OCI-LY3 (cell line): ENCODE results near the gene CTTN.

Experiments used
- H2AFZ ChIP-seq: fragments of 200-600, 300-600 bp; shearing (Covaris generic); 2 replicates; pipeline ENCODE4 v1.6.0; 2014; ENCODE audit warnings: antibody characterized with exemption, low read depth, low read length
- H3K27ac ChIP-seq: fragments of 200-600, 300-600 bp; sonication (generic); 2 replicates; pipeline ENCODE4 v1.5.1; 2014; ENCODE audit warnings: mild to moderate bottlenecking, low read length, moderate library complexity, mixed read lengths
- H3K27me3 ChIP-seq: fragments of 200-600, 300-600 bp; sonication (generic); 2 replicates; pipeline ENCODE4 v1.6.1; 2014; ENCODE audit warnings: low read depth, low read length, mixed read lengths
- H3K36me3 ChIP-seq: fragments of 200-600, 300-600 bp; sonication (generic); replicated peaks from 2 replicates; pipeline ENCODE3; 2014; ENCODE audit warnings: low read depth, low read length, mixed read lengths
- H3K4me1 ChIP-seq: fragments of 300-600, 200-600 bp; sonication (generic); 2 replicates; pipeline ENCODE4 v1.6.1; 2014; ENCODE audit warnings: low read length, mixed read lengths
- H3K4me2 ChIP-seq: fragments of 200-600, 300-600 bp; sonication (generic); 2 replicates; pipeline ENCODE4 v1.6.1; 2014; ENCODE audit warnings: low read length, mixed read lengths
- H3K4me3 ChIP-seq: fragments of 300-600, 200-600 bp; sonication (generic); 2 replicates; pipeline ENCODE4 v1.5.1; 2014; ENCODE audit warnings: antibody characterized with exemption, mild to moderate bottlenecking, low read length, moderate library complexity
- H3K79me2 ChIP-seq: fragments of 300-600, 200-600 bp; shearing (Covaris generic); 2 replicates; pipeline ENCODE4 v1.6.1; 2014; ENCODE audit warnings: mild to moderate bottlenecking, low read length, mixed read lengths
- H3K9ac ChIP-seq: fragments of 300-600, 200-600 bp; shearing (Covaris generic); 2 replicates; pipeline ENCODE4 v1.6.0; 2014; ENCODE audit warnings: mild to moderate bottlenecking, low read length, moderate library complexity
- H3K9me3 ChIP-seq: fragments of 200-600, 300-600 bp; shearing (Covaris generic); 2 replicates; pipeline ENCODE4 v1.6.1; 2014; ENCODE audit warnings: low read length, mixed read lengths; ENCODE audit not compliant: insufficient read depth
- H4K20me1 ChIP-seq: fragments of 200-600, 300-600 bp; sonication (generic); 2 replicates; pipeline ENCODE4 v1.6.1; 2016; ENCODE audit warnings: low read length, mixed read lengths; ENCODE audit not compliant: insufficient read depth
- EZH2phosphoT487 ChIP-seq: fragments of 200-600 bp; shearing (Covaris generic); IDR thresholded peaks from 2 replicates; pipeline ENCODE4 v1.6.1; 2018; ENCODE audit warnings: antibody characterized with exemption, mixed run types, low read depth
- TF ChIP-seq, protein P1 (sequence below): fragments of 200-600, 300-600 bp; sonication (generic); IDR thresholded peaks from 2 replicates; pipeline ENCODE4 v1.5.1; 2014; ENCODE audit warnings: antibody characterized with exemption, low read length, low read depth

CTTN gene

DNA sequence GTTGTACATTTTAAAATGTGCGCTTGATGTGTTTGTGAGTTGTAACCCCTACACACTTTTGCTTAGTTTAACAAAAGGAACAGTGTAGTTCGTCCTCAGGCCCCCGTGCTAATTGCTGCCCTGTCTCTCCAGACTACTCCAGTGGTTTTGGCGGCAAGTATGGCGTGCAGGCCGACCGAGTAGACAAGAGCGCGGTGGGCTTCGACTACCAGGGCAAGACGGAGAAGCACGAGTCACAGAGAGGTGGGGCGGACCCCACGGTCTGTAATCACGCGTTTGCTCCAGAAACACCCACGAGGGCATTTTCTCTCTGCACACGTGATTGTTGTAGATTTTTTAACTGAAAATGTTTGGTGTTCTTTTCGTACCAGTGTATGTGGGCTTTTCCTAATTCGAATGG is 18.6 kb downstream of the CTTN start:
- Histone ChIP-seq H3K79me2 (no peaks in the 10 kb centered on the region), H3K36me3 (peaks cover 54% of the 10 kb centered on the region), H3K27me3 (no peaks in the 10 kb centered on the region), H3K4me1 (no peaks in the 10 kb centered on the region), H3K9ac (no peak overlapping the region), H3K4me3 (no peak overlapping the region), H3K27ac (no peak overlapping the region), H3K4me2 (no peak overlapping the region), H3K9me3 (no peaks in the 10 kb centered on the region), H4K20me1 (no peaks in the 10 kb centered on the region; the same call in 1 of the 2 replicates), H2AFZ (no peak overlapping the region)
- TF ChIP-seq, protein P1, sequence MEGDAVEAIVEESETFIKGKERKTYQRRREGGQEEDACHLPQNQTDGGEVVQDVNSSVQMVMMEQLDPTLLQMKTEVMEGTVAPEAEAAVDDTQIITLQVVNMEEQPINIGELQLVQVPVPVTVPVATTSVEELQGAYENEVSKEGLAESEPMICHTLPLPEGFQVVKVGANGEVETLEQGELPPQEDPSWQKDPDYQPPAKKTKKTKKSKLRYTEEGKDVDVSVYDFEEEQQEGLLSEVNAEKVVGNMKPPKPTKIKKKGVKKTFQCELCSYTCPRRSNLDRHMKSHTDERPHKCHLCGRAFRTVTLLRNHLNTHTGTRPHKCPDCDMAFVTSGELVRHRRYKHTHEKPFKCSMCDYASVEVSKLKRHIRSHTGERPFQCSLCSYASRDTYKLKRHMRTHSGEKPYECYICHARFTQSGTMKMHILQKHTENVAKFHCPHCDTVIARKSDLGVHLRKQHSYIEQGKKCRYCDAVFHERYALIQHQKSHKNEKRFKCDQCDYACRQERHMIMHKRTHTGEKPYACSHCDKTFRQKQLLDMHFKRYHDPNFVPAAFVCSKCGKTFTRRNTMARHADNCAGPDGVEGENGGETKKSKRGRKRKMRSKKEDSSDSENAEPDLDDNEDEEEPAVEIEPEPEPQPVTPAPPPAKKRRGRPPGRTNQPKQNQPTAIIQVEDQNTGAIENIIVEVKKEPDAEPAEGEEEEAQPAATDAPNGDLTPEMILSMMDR = no peak
- no peak for TF ChIP-seq EZH2phosphoT487

DNA sequence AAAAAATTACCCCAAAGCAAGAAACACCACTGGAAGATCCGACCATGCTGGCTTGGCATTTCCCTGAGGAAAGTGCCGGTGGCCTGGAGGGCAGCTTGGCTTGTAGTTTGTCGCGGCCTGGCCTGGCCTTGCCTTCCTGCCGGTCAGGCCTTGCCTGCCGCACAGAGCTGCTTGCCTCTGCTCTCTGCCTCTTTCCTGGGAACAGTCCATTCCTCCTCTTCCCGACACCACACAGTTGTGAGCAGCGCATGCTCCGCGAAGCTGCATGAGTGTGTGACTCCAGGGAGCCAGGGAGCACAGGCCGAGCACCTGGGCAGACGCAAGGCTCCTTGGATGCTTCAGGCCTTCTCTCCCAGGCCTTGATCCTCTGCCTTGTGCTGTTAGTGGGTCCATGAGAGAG is 19.8 kb downstream of the CTTN start:
- Histone ChIP-seq H3K9me3 (no peaks in the 10 kb centered on the region), H3K36me3 (peaks cover 56% of the 10 kb centered on the region)

DNA sequence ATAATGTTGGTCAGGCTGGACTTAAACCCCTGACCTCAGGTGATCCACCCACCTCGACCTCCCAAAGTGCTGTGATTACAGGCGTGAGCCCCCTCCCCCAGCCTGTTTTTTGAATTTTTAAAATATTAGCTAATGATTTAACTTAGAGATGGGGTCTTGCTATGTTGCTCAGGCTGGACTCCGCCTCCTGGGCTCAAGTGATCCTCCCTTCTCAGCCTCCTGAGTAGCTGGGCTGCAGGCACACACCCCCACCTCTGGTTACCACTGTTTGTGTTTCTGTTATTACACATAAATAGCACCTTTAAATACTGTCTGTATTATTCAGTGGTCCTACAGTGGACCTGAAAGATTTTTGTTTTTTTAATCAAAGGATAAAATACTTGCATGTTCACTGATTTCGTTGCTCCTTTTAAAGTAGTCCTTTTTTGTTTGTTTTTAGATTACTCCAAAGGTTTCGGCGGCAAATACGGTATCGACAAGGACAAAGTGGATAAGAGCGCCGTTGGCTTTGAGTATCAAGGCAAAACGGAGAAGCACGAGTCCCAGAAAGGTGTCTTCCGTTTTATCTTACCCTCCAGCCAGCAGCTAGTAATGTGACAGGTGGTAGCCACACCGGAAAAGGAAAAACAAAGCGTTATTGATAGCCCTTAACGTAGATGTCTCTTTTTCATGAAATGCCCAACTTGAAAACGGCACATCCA is 21.1 kb downstream of the CTTN start:
- Histone ChIP-seq H4K20me1 (no peaks in the 10 kb centered on the region), H3K9me3 (no peaks in the 10 kb centered on the region), H3K9ac (no peak overlapping the region), H3K4me2 (no peak overlapping the region), H3K4me3 (no peak overlapping the region), H3K27ac (no peak overlapping the region), H3K36me3 (peaks cover 59% of the 10 kb centered on the region), H3K27me3 (no peaks in the 10 kb centered on the region), H3K79me2 (no peaks in the 10 kb centered on the region), H3K4me1 (peaks cover 11% of the 10 kb centered on the region), H2AFZ (no peak overlapping the region)
- TF ChIP-seq, protein P1 = no peak
- TF ChIP-seq EZH2phosphoT487 = no peak

More for the DNA sequence above, 19.8 kb downstream of the CTTN start:
- Histone ChIP-seq H3K79me2 (no peaks in the 10 kb centered on the region), H2AFZ (no peak overlapping the region), H3K27ac (no peak overlapping the region), H3K9ac (no peak overlapping the region), H3K4me3 (no peak overlapping the region), H3K4me1 (no peaks in the 10 kb centered on the region), H3K27me3 (no peaks in the 10 kb centered on the region), H4K20me1 (no peaks in the 10 kb centered on the region), H3K4me2 (no peak overlapping the region)
- TF ChIP-seq, protein P1 = no peak
- no peak for TF ChIP-seq EZH2phosphoT487

DNA sequence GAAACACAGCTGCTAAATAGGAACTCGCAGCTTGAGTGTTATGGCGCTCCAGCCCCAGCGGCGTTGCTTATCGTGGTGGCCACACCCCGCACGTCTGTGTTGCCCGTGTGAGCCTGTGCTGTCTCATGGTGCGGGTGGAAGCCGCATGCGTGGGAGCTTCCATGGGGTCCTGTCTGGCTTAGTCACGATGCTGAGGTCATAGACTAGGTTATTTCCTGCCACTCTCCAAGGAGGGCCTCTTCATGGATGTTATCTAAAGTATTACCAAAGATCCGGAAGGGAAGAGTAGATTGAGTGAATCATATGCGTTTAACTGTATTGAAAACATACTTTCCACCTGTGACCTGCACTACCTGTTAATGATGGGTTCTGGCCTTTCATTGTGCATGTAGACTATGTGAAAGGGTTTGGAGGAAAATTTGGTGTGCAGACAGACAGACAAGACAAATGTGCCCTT is 21.7 kb downstream of the CTTN start:
- Histone ChIP-seq H3K9ac (no peak overlapping the region), H4K20me1 (no peaks in the 10 kb centered on the region), H3K9me3 (no peaks in the 10 kb centered on the region), H3K4me1 (peaks cover 16% of the 10 kb centered on the region), H3K36me3 (peaks cover 53% of the 10 kb centered on the region), H2AFZ (no peak overlapping the region), H3K4me3 (no peak overlapping the region), H3K79me2 (no peaks in the 10 kb centered on the region), H3K27ac (no peak overlapping the region), H3K4me2 (no peak overlapping the region), H3K27me3 (no peaks in the 10 kb centered on the region)
- no peak for TF ChIP-seq EZH2phosphoT487
- TF ChIP-seq, protein P1 = no peak
